Trophoblast cell (in vitro differentiated cells and primary cell): ENCODE data around the gene JOSD2. TPM values are rescaled to one million over a fixed set of nuclear protein-coding genes. Genes with fewer than 3 reads are reported as not detected.

ENCODE experiments used
- DNase-seq, 2 donors: peaks; one replicate each; pipeline ENCODE4 v3.0.0-alpha.2; 2016
- H2AFZ ChIP-seq: 2 replicates; pipeline ENCODE4 v1.6.1; 2013; ENCODE audit warnings: low read length, moderate library complexity, mild to moderate bottlenecking; ENCODE audit not compliant: insufficient read depth, poor library complexity
- H2AK5ac ChIP-seq: 2 replicates; pipeline ENCODE4 v1.6.1; 2013; ENCODE audit warnings: mild to moderate bottlenecking, low read length
- H2BK120ac ChIP-seq: 2 replicates; pipeline ENCODE4 v1.6.1; 2013; ENCODE audit warnings: low read length, mild to moderate bottlenecking, moderate library complexity; ENCODE audit not compliant: insufficient read depth, poor library complexity
- H2BK12ac ChIP-seq: 2 replicates; pipeline ENCODE4 v1.6.1; 2013; ENCODE audit warnings: mild to moderate bottlenecking, low read length, moderate library complexity
- H2BK5ac ChIP-seq: 2 replicates; pipeline ENCODE4 v1.6.1; 2013; ENCODE audit warnings: low read length, low read depth, moderate library complexity, mild to moderate bottlenecking; ENCODE audit not compliant: poor library complexity
- H3K14ac ChIP-seq: 2 replicates; pipeline ENCODE4 v1.6.1; 2013; ENCODE audit warnings: mild to moderate bottlenecking, low read length
- H3K18ac ChIP-seq: 2 replicates; pipeline ENCODE4 v1.6.1; 2013; ENCODE audit warnings: mild to moderate bottlenecking, low read length
- H3K23ac ChIP-seq: 2 replicates; pipeline ENCODE4 v1.6.1; 2013; ENCODE audit warnings: low read length
- H3K27ac ChIP-seq: 2 replicates; pipeline ENCODE4 v1.5.1; 2013; ENCODE audit warnings: low read depth, mild to moderate bottlenecking, inconsistent platforms, low read length, moderate library complexity
- H3K27me3 ChIP-seq: 2 replicates; pipeline ENCODE4 v1.6.1; 2013; ENCODE audit warnings: inconsistent platforms, mild to moderate bottlenecking, low read length, moderate library complexity; ENCODE audit not compliant: insufficient read depth
- H3K36me3 ChIP-seq, 2 experiments: 1 replicate in 1 of 2; 2 replicates in 1 of 2; pipeline ENCODE4 v1.6.1; 2013; ENCODE audit warnings: low read length in 2 of 2, mild to moderate bottlenecking in 2 of 2, moderate library complexity in 1 of 2; ENCODE audit not compliant: insufficient read depth in 2 of 2, control insufficient read depth in 1 of 2
- H3K4ac ChIP-seq: 2 replicates; pipeline ENCODE4 v1.6.1; 2013; ENCODE audit warnings: low read depth, mild to moderate bottlenecking, low read length, moderate library complexity
- H3K4me1 ChIP-seq, 2 experiments: 1 replicate in 1 of 2; 2 replicates in 1 of 2; pipeline ENCODE4 v1.6.1; 2013; ENCODE audit warnings: low read length in 2 of 2, mild to moderate bottlenecking in 2 of 2, moderate library complexity in 1 of 2; ENCODE audit not compliant: insufficient read depth in 2 of 2, control insufficient read depth in 1 of 2
- H3K4me2 ChIP-seq: 2 replicates; pipeline ENCODE4 v1.6.1; 2013; ENCODE audit warnings: inconsistent platforms, mild to moderate bottlenecking, low read length, moderate library complexity
- H3K4me3 ChIP-seq: 2 replicates; pipeline ENCODE4 v1.5.1; 2013; ENCODE audit warnings: mild to moderate bottlenecking, low read depth, low read length, inconsistent platforms
- H3K79me1 ChIP-seq: one replicate; pipeline ENCODE4 v1.6.1; 2013; ENCODE audit warnings: low read length
- H3K79me2 ChIP-seq: 2 replicates; pipeline ENCODE4 v1.6.1; 2013; ENCODE audit warnings: low read length, mild to moderate bottlenecking; ENCODE audit not compliant: control insufficient read depth, insufficient read depth, poor library complexity
- H3K9ac ChIP-seq: 2 replicates; pipeline ENCODE4 v1.6.1; 2013; ENCODE audit warnings: mild to moderate bottlenecking, low read length
- H3K9me3 ChIP-seq: 2 replicates; pipeline ENCODE4 v1.6.1; 2013; ENCODE audit warnings: low read depth, mild to moderate bottlenecking, control low read depth, inconsistent platforms, low read length; ENCODE audit not compliant: insufficient read depth
- H4K12ac ChIP-seq: 2 replicates; pipeline ENCODE4 v1.6.1; 2013; ENCODE audit warnings: low read depth, mild to moderate bottlenecking, low read length, moderate library complexity
- H4K8ac ChIP-seq: 2 replicates; pipeline ENCODE4 v1.6.1; 2013; ENCODE audit warnings: low read depth, mild to moderate bottlenecking, low read length, moderate library complexity
- H4K91ac ChIP-seq: one replicate; pipeline ENCODE4 v1.6.1; 2013; ENCODE audit warnings: low read depth, mild to moderate bottlenecking, low read length, moderate library complexity
- WGBS: extraction: QIAGEN DNeasy Blood & Tissue Kit; methylation state at CpG from one replicate; pipeline ENCODE4 v1.1.7; 2013; ENCODE audit warnings: missing lambda C conversion rate; ENCODE audit not compliant: insufficient read length, insufficient coverage; ENCODE audit errors: extremely low coverage; 5-methylcytosine and 5-hydroxymethylcytosine counted together
- polyA plus RNA-seq: library from polyadenylated mRNA; stranded (reverse); fragments of 200-250 nt; gene quantifications from 2 replicates; pipeline ENCODE4 v1.2.3, GENCODE V29; 2013

The JOSD2 gene
- polyA plus RNA-seq: 19.0 and 19.3 TPM in 2 replicates

GRCh38 chr19:50511069-50511822 is at the start of gene JOSD2:
JOSD2 (minus strand) TSS chr19:50511191; CDS start chr19:50510431, 760 bp downstream.
- Histone ChIP-seq H4K12ac (peak within 1 kb of the TSS; percentile 86), H3K14ac (peak within 1 kb of the TSS; percentile 58)
- no CpG with 5 or more reads among the region's 69 CpGs for WGBS

GRCh38 chr19:50559636-50560035 is 48.6 kb upstream of the JOSD2 start:
- Histone ChIP-seq H4K12ac (no peak overlapping the region), H3K27ac (no peak overlapping the region), H3K4me3 (no peak overlapping the region), H3K23ac (no peak overlapping the region), H3K4me1 (no peaks in the 10 kb centered on the region), H2AFZ (no peak overlapping the region), H3K4me2 (no peak overlapping the region), H3K4ac (no peak overlapping the region), H3K14ac (no peak overlapping the region), H3K9me3 (peaks cover 3% of the 10 kb centered on the region), H2BK12ac (no peak overlapping the region), H3K27me3 (peaks cover 12% of the 10 kb centered on the region), H2BK120ac (no peak overlapping the region), H3K36me3 (no peaks in the 10 kb centered on the region), H3K18ac (no peak overlapping the region), H4K91ac (no peak overlapping the region), H2AK5ac (no peak overlapping the region), H2BK5ac (no peak overlapping the region), H3K79me2 (no peaks in the 10 kb centered on the region), H4K8ac (no peak overlapping the region), H3K9ac (no peak overlapping the region), H3K79me1 (no peaks in the 10 kb centered on the region)
- no peak for DNase-seq
- WGBS: no CpG with 5 or more reads among the region's 10 CpGs

More at GRCh38 chr19:50511069-50511822, at the start of gene JOSD2:
- peak within 1 kb of the TSS; percentile 50 for H3K4ac ChIP-seq
- H3K18ac ChIP-seq: peak within 1 kb of the TSS; percentile 81
- peak within 1 kb of the TSS; percentile 41 for H3K27ac ChIP-seq
- H2BK120ac ChIP-seq: peak within 1 kb of the TSS; percentile 55
- H3K27me3 ChIP-seq: no peaks in the 10 kb centered on the region
- peak; percentile 99 to 100 for DNase-seq
- H3K79me2 ChIP-seq: peaks cover 5% of the 10 kb centered on the region
- peaks cover 9 to 11% of the 10 kb centered on the region in 2 experiments for H3K4me1 ChIP-seq
- peaks cover 1% of the 10 kb centered on the region in 2 experiments for H3K36me3 ChIP-seq
- peak within 1 kb of the TSS; percentile 75 for H2AFZ ChIP-seq
- no peak within 1 kb of the TSS for H3K23ac ChIP-seq
- peaks cover 5% of the 10 kb centered on the region for H3K9me3 ChIP-seq
- H4K8ac ChIP-seq: peak within 1 kb of the TSS; percentile 91
- H4K91ac ChIP-seq: peak within 1 kb of the TSS; percentile 95
- H3K9ac ChIP-seq: peak within 1 kb of the TSS; percentile 28
- H2BK5ac ChIP-seq: peak within 1 kb of the TSS; percentile 44
- H3K4me3 ChIP-seq: peak within 1 kb of the TSS; percentile 76
- H3K79me1 ChIP-seq: peaks cover 9% of the 10 kb centered on the region
- H3K4me2 ChIP-seq: peak within 1 kb of the TSS; percentile 65
- H2AK5ac ChIP-seq: peak within 1 kb of the TSS; percentile 49
- no peak within 1 kb of the TSS for H2BK12ac ChIP-seq

- Histone ChIP-seq H2AK5ac (no peak overlapping the region), H2BK5ac (no peak overlapping the region), H3K79me1 (no peaks in the 10 kb centered on the region), H3K14ac (no peak overlapping the region), H4K8ac (no peak overlapping the region), H2BK12ac (no peak overlapping the region), H3K4me3 (no peak overlapping the region), H3K4me1 (no peaks in the 10 kb centered on the region), H2BK120ac (no peak overlapping the region), H3K9me3 (peaks cover 2% of the 10 kb centered on the region), H3K23ac (no peak overlapping the region), H3K27ac (no peak overlapping the region), H4K91ac (no peak overlapping the region), H3K4ac (no peak overlapping the region), H2AFZ (no peak overlapping the region), H3K36me3 (no peaks in the 10 kb centered on the region), H3K79me2 (no peaks in the 10 kb centered on the region), H3K9ac (no peak overlapping the region), H3K4me2 (no peak overlapping the region), H4K12ac (no peak overlapping the region), H3K27me3 (peaks cover 3% of the 10 kb centered on the region), H3K18ac (no peak overlapping the region)
- DNase-seq: no peak
- WGBS: no CpG with 5 or more reads among the region's 13 CpGs
These were observed 47.5 kb upstream of the JOSD2 start for GRCh38 chr19:50558449-50558848.

- Histone ChIP-seq H3K27me3 (peaks cover 5% of the 10 kb centered on the region), H3K4me3 (no peak overlapping the region), H3K27ac (no peak overlapping the region), H4K91ac (no peak overlapping the region), H2BK120ac (no peak overlapping the region), H2AK5ac (no peak overlapping the region), H3K14ac (no peak overlapping the region), H3K23ac (no peak overlapping the region), H3K9ac (no peak overlapping the region), H2BK5ac (no peak overlapping the region), H3K9me3 (peaks cover 5% of the 10 kb centered on the region), H4K8ac (no peak overlapping the region), H3K79me1 (no peaks in the 10 kb centered on the region), H4K12ac (no peak overlapping the region), H2AFZ (no peak overlapping the region), H3K36me3 (no peaks in the 10 kb centered on the region), H3K4ac (no peak overlapping the region), H2BK12ac (no peak overlapping the region), H3K4me1 (no peaks in the 10 kb centered on the region), H3K4me2 (no peak overlapping the region), H3K18ac (no peak overlapping the region), H3K79me2 (no peaks in the 10 kb centered on the region)
- DNase-seq: no peak
- WGBS: no CpG with 5 or more reads among the region's 4 CpGs
These were observed 47.0 kb upstream of the JOSD2 start for GRCh38 chr19:50558039-50558438.
